Kidney glomerular epithelial cell (primary cell): ENCODE results near the gene CROCC.
"Not testable (repeated sequence)": the region's sequence is repeated elsewhere in the genome, so short reads cannot be mapped to it uniquely, and the experiment has no call there.

Experiments
- DNase-seq: peaks from one replicate; lab custom pipeline; 2025; lab: John Stamatoyannopoulos, UW

The CROCC gene

DNA sequence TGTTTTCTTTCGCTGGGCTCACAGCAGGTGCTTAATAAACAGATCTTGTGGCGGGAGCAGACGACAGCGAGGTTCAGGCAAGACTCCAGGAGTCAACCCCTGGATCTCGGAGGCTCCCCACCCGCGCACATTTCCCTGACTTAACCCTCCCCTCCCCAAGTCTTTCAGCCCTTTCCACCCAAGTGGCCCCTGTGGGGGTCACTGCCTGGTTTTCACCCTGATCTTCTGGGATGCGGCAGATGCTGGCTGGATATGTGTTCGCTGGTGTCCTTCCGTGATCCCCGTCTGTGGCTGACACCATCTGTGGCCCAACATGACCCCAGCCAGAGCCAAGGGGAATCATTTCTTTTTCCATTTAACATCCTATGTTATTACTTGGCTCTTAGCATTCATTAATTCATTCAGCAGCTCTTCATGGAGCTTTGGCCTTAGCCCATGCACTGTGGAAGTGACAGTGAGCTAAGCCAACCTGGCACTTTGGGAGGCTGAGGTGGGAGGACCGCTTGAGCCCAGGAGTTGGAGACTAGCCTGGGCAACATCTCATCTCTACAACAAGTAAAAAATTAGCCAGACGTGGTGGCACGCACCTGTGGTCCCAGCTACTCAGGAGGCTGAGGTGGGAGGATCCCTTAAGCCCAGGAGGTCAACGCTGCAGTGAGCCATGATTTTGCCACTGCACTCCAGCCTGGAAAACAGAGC is 6.7 kb upstream of the CROCC start:
- not testable (repeated sequence) for DNase-seq

DNA sequence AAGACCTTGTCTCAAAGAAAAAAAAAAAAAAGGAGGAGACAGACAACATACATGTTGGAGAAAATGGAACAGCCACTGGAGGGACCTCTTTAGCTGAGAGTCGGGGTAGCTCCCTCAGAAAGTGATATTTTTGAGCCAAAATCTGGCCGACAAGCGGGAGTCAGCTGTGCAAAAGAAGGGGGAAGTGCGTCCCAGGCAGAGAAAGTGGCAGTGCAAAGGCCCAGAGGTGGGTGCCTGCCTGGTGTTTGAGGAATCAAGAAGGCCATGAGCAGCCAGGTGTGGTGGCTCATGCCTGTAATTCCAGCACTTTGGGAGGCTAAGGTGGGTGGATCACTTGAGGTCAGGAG is 6.1 kb upstream of the CROCC start:
- no peak for DNase-seq

DNA sequence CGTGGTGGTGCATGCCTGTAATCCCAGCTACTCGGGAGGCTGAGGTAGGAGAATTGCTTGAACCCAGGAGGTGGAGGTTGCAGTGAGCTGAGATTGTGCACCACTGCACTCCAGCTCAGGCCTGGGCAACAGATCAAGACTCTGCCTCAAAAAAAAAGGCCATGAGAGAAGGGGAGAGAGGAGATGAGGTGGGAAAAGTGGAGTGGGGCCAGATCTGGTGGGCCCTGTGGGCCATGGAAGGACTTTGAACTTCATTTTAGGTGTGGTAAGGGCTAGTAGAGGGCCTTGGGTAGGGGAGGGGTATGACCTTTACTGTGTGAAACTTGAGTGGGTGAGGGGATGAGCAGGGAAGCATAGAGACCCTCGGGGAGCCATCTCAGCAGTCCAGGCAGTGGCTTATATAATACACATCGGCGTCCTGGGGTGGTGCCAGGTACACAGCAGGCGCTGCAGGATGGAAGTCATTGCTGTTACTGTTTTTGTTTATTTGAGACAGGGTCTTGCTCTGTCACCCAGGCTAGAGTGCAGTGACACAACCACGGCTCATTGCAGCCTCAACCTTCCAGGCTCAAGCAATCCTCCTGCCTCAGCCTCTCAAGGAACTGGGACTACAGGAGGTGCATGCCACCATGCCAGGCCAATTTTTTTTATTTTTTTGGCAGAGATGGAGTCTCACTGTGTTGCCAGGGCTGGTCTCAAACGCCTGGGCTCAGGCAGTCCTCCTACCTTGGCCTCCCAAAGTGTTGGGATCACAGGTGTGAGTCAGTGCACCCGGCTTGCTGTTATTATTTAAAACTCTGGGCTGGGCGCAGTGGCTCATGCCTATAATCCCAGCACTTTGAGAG is 5.5 kb upstream of the CROCC start:
- not testable (repeated sequence) for DNase-seq

DNA sequence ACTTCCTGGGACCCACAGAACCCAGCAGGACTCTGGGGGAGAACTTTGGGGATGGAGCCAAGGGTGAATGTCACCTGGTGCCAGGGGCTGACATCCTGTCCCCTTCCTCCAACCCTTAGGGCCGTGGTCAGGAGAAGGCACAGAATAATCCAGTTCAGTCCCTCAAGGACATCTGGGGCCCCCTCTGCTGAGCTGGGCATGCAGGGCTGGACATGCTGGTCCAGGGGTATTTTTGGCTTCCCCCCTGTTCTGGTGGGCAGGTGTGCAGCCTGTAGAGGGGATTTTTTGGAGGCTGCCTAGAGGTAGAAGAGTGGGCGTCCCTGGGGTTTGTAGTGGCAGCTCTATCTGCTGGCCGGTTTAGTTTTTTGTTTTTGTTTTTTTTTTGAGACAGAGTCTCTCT is 3.4 kb upstream of the CROCC start:
- no peak for DNase-seq

DNA sequence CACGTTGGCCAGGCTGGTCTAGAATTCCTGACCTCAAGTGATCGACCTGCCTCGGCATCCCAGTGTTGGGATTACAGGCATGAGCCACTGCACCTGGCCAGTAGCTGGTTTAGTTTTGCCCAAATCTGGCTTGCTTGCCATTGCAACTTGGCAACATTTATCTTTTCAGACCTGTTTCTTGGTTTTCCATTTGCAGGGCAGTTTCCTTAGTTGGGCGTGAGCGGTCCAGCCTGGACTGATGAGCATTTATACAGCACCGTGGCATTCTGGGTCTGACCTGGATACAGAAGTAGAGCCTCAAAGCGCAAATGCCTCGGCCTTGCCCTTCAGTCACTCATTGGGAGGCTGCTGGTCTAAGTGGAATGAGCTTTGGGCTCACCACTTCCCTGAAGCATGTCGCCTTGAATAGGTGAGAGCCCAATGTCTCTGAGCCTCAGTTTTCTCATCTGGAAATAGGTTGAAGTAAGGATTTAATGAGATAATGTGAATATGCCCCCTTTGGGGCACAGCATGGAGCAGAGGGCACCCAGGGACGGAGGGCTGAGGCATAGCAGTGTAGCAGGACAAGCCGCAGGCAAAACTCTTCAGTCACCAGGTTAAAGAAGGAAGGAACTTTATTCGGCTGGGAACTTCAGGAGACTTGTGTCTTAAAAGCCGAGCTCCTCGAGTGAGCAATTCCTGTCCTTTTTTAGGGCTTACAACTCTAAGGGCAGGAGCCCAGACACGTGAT is 2.6 kb upstream of the CROCC start:
- not testable (repeated sequence) for DNase-seq

DNA sequence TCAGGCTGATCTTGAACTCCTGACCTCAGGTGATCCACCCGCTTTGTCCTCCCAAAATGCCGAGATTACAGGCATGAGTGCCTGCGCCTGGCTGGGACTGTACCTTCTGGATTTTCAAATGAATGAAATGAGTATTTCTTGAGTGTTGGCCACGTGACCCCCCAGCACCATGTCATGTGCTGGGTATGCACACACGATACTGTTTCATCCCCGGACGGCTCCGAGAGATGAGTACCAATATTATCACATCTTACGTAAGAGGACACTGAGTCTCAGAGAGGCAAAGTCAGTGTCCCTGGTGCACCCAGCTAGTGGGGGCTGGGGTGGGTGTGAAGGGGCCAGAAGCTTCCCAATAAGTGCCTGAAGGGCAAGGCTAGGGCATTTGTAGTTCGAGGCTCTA is 780 bp upstream of the CROCC start:
- DNase-seq, result no peak

DNA sequence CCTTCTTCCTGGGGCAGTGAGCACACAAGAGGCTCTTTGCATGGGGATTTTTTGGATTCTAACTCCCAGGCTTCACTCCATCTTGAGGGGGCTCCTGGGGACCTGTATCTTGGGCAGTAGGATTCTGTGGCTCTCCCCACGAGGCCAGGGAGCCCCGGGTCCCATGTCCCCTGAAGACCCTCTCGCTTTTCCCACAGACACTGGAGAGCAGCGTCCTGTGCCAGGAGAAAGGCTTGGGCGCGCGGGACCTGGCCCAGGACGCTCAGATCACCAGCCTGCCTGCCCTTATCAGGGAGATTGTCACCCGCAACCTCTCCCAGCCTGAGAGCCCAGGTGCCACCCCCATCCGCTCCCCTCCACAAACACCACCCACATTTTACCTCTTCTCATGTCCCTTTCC is 735 bp downstream of the CROCC start:
- DNase-seq, result no peak

DNA sequence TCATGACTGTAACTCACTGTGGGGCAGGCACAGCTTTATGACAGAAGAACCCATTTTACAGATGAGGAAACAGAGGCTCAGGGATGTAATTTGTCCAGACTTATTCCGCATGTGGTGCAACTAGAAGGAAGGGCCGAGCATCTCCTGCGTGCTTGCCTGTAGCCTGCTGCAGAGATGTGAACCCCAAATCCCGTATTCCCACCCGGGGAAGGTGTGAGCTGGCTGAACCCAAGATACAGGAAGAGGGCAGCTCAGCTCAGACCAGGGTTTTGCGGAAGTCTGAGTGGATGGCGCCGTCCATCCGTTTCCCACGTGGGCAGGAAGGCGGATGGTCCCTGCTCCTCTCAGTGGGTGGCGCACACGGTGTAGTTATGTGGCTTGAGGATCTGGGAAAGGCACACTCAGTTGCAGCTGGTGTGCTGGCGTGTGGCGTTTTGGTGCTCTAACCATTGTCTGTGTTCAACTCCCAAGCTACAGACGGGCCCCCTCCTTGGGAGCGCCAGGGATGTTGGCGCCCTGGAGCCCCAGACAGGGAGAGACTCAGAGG is 1.2 kb downstream of the CROCC start:
- no peak for DNase-seq

DNA sequence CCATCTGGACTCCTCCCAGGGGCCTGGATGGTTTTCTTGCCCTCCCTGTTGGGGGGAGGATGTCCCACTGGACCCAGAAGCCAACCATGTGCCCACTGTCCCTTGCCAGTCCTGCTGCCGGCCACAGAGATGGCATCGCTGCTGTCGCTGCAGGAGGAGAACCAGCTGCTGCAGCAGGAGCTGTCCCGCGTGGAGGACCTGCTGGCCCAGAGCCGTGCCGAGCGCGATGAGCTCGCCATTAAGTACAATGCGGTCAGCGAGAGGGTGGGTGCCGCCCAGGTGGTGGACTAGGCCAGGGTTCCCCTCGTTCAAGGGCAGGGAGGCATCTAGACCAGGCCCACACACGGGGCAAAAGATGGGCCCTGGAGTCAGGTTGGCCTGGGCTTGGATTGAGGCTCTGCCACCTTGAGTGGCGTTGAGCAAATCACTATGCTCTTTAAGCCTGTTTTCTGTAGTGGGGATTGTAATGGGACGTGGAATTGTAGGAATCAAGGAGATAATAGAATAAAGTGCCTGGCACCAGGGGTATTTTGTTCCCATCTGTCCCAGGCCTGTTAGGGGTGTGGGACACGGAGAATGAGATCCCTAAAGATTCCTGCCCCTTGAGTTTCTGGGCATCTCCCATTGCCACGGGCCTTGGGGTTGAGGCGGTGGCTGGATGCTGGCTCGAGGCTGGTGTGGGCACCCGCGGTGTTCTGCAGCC is 2.6 kb downstream of the CROCC start:
- no peak for DNase-seq

DNA sequence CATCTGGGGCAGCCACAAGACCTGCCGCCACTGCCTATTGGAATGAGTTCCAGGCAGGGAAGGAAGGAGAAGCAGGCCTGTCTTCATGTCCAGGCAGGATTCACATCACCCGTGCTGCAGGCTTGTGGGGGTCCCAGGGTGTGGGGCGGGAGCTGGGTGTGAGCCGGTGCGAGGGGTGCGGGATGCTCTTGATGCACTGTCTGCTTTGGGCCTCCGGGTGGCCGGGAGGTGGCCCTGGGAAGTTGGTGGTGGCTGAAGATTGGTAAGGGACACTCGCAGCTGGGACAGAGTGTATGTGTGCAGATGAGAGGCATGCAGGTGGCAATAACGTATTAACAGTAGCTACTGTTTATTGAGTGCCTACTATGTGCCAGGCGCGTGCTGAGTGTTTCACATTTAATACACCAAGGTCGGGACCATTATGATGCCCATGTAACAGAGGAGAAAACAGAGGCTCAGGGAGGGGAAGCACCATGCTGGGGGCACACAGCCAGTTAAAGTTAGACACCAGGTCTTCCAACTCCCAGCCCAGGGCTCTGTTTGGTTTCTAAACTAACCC is 3.3 kb downstream of the CROCC start:
- DNase-seq, result no peak

DNA sequence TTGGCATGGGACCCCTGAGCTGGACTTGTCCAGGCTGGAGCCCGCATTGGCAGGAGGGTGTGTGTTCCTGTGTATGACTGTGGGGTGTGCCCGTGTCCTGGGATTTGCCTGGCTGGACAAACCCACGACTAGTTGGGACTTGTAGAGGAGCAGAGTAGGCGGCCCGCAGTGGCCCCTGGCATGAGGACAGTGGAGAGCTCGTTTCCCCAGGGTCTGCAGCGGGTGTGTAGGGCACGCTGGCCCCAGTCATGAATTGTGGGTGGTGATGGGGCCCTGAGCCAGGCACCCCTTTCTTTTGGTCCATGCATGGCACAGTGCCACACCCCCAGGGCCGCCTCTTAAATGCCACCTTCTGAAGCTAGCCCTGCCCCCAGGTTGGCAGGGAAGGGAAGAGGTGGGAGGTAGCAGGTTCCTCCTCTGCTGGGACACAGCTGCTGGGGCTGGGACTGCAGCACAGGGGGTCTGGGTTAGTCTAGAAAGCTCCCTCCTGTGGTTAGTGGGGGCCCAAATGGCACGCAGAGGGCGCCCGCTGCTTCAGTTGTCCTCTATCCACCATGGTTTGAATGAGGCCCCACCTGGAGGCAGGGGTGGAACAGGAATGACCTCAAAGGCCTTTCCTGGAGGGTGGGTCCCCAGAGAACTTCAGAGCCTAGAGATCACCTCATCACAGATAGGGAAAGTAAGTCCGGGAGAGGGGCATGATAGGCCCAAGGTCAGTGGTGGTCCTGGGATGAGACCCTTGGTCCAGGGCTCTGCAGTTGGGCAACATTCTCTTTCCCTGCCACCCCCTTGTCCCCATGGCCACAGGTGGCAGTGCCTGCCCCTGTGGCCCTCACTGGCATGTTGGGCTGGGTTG is 4.1 kb downstream of the CROCC start:
- no peak for DNase-seq

DNA sequence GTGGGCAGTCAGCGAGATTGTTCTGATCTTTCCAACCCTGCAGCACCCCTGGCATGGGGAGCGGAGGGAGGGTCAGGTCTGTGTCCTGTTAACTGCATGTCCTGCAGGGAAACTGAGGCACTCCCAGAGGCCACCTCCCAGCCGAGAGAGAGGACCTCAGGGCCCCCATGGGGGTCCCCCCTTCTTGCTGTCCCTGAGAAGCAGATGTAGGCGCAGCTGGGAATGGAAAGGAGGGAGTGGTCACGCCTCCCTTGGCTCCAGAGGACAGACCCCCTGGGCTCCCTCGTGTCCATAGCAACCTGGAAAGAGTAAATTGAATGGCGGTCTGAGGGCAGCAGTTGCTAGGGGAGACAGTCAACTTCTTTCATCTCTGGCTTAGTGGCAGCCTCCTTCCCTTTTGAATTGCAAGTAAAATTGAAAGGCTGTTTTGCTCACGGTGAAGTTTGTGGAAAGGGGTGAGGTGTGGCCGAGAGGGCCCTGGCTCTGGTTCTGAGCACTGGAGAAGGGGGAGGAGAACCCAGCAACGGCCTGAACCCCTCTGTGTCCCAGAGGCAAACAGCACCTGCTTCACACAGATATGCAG is 4.9 kb downstream of the CROCC start:
- DNase-seq, result no peak

DNA sequence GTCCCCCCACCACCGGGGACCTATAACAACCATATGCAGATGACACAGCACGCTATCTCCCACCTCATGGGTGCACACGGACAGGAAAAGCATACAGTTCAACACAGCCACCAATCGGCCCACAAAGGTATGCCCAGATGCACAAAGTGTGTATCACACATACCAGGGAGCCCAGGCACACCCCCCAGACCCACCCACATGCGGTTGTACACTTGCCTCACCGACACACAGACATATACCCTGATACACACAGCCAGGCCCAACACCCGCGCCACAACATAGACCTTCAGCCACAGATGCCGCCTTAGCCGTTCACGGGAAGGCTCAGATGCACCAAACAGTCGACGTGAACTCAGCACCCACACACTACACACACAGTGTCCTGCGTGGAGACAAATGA is 5.5 kb downstream of the CROCC start:
- no peak for DNase-seq

DNA sequence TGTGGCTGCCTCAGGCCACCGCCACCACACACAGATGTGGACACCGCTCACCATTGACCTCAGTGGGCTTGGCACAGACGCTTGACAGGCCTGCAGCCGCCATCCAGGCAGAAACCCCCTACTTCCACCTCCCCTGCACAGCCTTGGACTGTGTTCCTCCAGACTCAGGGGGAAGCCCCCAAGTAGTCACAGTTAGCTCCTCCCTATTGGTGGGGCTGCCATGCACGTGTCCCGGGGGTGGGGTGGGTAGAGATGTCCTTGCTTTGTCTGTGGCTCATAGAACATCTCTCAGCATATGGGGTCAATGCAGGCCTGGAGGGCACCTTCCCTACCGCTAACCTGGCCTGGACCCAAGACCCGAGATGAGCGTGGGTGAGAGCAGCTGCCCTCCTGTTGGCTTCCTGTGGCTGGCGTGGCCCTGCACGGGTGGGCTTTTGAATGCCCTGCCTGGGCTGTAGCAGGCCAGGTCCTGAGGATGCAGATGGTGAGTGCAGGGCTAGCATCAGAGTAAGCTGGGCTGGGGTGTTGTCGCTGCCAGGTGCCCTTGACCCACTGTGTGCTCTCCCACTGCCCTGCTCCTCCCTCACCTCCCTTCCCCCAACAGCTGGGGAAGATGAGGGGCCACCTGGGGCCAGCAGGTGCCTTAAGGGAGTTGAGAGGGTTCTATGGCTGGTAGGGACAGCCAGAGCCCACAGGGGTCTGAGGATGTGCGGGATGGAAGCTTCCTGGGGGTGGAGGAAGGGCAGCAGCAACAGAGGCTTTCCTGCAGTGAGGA is 6.2 kb downstream of the CROCC start:
- DNase-seq, result no peak

DNA sequence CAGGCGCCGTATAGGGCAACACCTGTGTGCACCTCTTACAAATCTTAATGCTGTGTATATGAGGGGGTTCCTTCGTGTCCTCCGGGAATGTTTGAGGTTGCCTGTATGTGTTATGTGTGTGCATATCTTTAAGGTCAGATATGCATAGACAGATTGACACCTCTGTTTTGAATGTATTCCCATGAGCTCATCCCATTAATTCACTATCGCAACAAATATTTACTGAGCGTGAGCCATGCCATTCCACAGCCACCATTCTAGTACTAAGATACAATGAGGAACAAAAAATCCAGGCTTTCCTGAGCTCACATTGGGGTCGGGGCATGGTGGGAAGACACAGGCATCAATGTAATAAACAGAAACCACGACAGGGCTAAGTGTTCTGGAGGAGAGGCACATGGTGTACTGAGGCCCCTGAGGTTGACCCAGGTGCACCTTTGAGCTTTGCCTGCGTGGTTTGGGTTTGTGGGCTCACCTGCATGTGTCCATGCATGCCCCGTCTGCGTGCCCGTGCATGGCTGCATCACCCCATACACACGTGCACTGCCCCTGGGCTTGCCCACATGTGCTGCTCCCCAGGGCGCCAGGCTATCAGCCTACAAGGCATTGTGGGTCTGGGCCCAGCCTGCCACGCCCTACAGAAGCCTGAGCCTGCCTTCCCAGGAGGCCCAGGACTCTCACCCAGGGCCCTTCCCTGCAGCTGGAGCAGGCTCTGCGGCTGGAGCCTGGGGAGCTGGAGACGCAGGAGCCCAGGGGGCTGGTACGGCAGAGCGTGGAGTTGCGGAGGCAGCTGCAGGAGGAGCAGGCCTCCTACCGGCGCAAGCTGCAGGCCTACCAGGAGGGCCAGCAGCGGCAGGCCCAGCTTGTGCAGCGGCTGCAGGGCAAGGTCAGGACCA is 7.7 kb downstream of the CROCC start:
- DNase-seq, result not testable (repeated sequence)

DNA sequence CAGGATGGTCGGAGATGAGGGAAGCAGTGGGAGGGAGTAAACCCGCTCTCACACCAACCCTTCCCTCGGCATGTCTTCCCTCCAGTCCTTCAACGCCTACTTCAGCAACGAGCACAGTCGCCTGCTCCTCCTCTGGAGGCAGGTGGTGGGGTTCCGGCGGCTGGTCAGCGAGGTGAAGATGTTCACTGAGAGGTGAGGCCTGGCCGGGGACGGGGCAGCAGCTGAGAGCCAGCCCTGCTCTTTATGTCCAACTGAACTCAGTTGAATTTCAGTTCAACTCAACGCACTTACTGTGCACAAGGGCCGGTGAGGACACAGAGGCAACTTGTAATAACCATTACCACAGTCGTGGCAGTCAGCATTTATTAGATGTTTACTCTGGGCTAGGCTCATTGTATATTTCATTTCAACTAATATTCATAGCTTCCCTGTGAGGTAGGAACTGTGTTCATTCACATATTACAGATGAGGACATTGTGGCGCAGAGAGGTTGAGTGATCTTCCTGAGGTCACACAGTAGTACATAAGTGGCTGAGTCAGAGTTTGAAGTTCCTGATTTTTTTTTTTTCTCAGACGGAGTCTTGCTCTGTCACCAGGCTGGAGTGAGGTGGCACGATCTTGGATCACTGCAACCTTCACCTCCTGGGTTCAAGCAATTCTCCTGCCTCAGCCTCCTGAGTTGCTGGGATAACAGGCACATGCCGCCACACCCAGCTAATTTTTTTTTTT is 9.6 kb downstream of the CROCC start:
- DNase-seq, result not testable (repeated sequence)

DNA sequence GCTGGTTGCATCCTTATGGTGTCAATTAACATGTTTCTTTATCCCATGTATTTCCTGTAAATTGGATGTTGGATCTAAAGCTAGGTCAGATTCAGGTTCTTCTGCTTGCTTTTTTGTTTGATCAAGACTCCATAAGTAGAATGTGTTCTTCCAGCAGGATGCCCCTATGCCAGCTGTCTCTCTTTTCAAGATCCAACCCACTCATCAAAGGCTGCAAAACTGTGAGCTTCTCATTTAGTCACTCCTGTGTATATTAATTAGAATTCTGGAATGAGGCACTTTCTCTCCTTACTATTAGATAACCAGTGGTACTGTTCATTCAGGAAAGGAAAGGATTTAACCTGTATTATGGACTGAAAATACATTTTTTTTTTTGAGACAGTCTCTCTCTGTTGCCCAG is 12.2 kb downstream of the CROCC start:
- not testable (repeated sequence) for DNase-seq

DNA sequence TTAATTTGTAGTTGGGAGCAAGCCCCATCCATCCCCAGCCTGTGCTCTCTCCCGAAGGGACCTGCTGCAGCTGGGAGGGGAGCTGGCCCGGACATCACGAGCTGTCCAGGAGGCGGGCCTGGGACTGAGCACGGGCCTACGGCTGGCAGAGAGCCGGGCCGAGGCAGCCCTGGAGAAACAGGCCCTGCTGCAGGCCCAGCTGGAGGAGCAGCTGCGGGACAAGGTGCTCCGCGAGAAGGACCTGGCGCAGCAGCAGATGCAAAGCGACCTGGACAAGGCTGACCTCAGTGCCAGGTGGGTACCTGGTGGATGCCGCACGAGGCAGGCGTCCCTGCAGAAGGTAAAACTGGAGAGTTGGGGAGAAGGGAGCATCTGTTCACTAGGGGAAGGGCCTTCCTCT is 14.8 kb downstream of the CROCC start:
- not testable (repeated sequence) for DNase-seq
